ENCODE results near the gene NBEA. TPM values are rescaled to one million over a fixed set of nuclear protein-coding genes. Genes with fewer than 3 reads are reported as not detected.
"Not testable (repeated sequence)": the region's sequence is repeated elsewhere in the genome, so short reads cannot be mapped to it uniquely, and the experiment has no call there.

The NBEA gene
- 0.07 and 0.14 TPM in 2 replicates for total RNA-seq

- H3K4me3 Mint-ChIP-seq = peak within 1 kb of the TSS; percentile 91
- H3K36me3 Mint-ChIP-seq (ENCODE audit: low read depth) = no peaks in the 10 kb centered on the region
- peak; percentile 92 for DNase-seq
- peaks cover 14% of the 10 kb centered on the region for H3K4me1 Mint-ChIP-seq
- H3K9me3 Mint-ChIP-seq = no peaks in the 10 kb centered on the region
- peaks cover 48% of the 10 kb centered on the region for H3K27me3 Mint-ChIP-seq
- peak within 1 kb of the TSS; percentile 67 for H3K27ac Mint-ChIP-seq
- intact Hi-C loops (cut with micrococcal nuclease) = loop anchor here (5.0 to 10.0 kb wide), 2 partner anchors 215 to 533 kb away; partner anchors contain the start of gene MAB21L1
These were observed at the start of gene NBEA for GRCh38 chr13:34941835-34942731. Gene NBEA (plus strand): TSS chr13:34942270. CDS start chr13:34942821, 551 bp downstream.

- Mint-ChIP-seq H3K27ac (no peak overlapping the region), H3K4me1 (no peaks in the 10 kb centered on the region), H3K9me3 (no peaks in the 10 kb centered on the region), H3K27me3 (no peaks in the 10 kb centered on the region), H3K36me3 (ENCODE audit: low read depth) (no peaks in the 10 kb centered on the region), H3K4me3 (no peak overlapping the region)
- DNase-seq = no peak
- intact Hi-C loops (cut with micrococcal nuclease) = no loop called here
These were observed 47.3 kb upstream of the NBEA start for GRCh38 chr13:34894756-34895155.

- intact Hi-C loops (cut with micrococcal nuclease) = no loop called here
- Mint-ChIP-seq H3K4me1 (no peaks in the 10 kb centered on the region), H3K27me3 (peaks cover 2% of the 10 kb centered on the region), H3K4me3 (no peak overlapping the region), H3K9me3 (no peaks in the 10 kb centered on the region), H3K36me3 (ENCODE audit: low read depth) (no peaks in the 10 kb centered on the region), H3K27ac (no peak overlapping the region)
- DNase-seq = no peak
These were observed 44.9 kb upstream of the NBEA start for GRCh38 chr13:34897220-34897619.

GRCh38 chr13:34899888-34900287 is 42.2 kb upstream of the NBEA start:
- no peak for DNase-seq
- no peaks in the 10 kb centered on the region for H3K9me3 Mint-ChIP-seq
- H3K36me3 Mint-ChIP-seq (ENCODE audit: low read depth) = no peaks in the 10 kb centered on the region
- H3K4me1 Mint-ChIP-seq = no peaks in the 10 kb centered on the region
- H3K27me3 Mint-ChIP-seq = peaks cover 2% of the 10 kb centered on the region
- intact Hi-C loops (cut with micrococcal nuclease) = no loop called here
- H3K27ac Mint-ChIP-seq = no peak overlapping the region
- no peak overlapping the region for H3K4me3 Mint-ChIP-seq

- peaks cover 2% of the 10 kb centered on the region for H3K27me3 Mint-ChIP-seq
- DNase-seq = no peak
- H3K4me3 Mint-ChIP-seq = no peak overlapping the region
- no peaks in the 10 kb centered on the region for H3K4me1 Mint-ChIP-seq
- intact Hi-C loops (cut with micrococcal nuclease) = no loop called here
- H3K9me3 Mint-ChIP-seq = no peaks in the 10 kb centered on the region
- H3K27ac Mint-ChIP-seq = no peak overlapping the region
- no peaks in the 10 kb centered on the region for H3K36me3 Mint-ChIP-seq (ENCODE audit: low read depth)
These were observed 41.8 kb upstream of the NBEA start for GRCh38 chr13:34900288-34900739.

- H3K4me3 Mint-ChIP-seq = no peak overlapping the region
- intact Hi-C loops (cut with micrococcal nuclease) = no loop called here
- no peaks in the 10 kb centered on the region for H3K9me3 Mint-ChIP-seq
- no peaks in the 10 kb centered on the region for H3K4me1 Mint-ChIP-seq
- DNase-seq = no peak
- no peaks in the 10 kb centered on the region for H3K36me3 Mint-ChIP-seq (ENCODE audit: low read depth)
- H3K27ac Mint-ChIP-seq = no peak overlapping the region
- peaks cover 2% of the 10 kb centered on the region for H3K27me3 Mint-ChIP-seq
These were observed 40.5 kb upstream of the NBEA start for GRCh38 chr13:34901572-34901971.

- Mint-ChIP-seq H3K9me3 (no peaks in the 10 kb centered on the region), H3K4me3 (no peak overlapping the region), H3K36me3 (ENCODE audit: low read depth) (no peaks in the 10 kb centered on the region), H3K27me3 (peaks cover 3% of the 10 kb centered on the region), H3K27ac (no peak overlapping the region), H3K4me1 (no peaks in the 10 kb centered on the region)
- intact Hi-C loops (cut with micrococcal nuclease) = no loop called here
- DNase-seq = no peak
These were observed 30.9 kb upstream of the NBEA start for GRCh38 chr13:34911159-34911558.

GRCh38 chr13:34913040-34913439 is 29.0 kb upstream of the NBEA start:
- Mint-ChIP-seq H3K4me1 (no peaks in the 10 kb centered on the region), H3K9me3 (no peaks in the 10 kb centered on the region), H3K27ac (no peak overlapping the region), H3K4me3 (no peak overlapping the region), H3K27me3 (peaks cover 5% of the 10 kb centered on the region), H3K36me3 (ENCODE audit: low read depth) (no peaks in the 10 kb centered on the region)
- intact Hi-C loops (cut with micrococcal nuclease) = no loop called here
- DNase-seq = no peak

GRCh38 chr13:34914416-34914815 is 27.7 kb upstream of the NBEA start:
- Mint-ChIP-seq H3K4me1 (no peaks in the 10 kb centered on the region), H3K4me3 (no peak overlapping the region), H3K36me3 (ENCODE audit: low read depth) (no peaks in the 10 kb centered on the region), H3K9me3 (no peaks in the 10 kb centered on the region), H3K27ac (no peak overlapping the region), H3K27me3 (peaks cover 5% of the 10 kb centered on the region)
- intact Hi-C loops (cut with micrococcal nuclease) = no loop called here
- no peak for DNase-seq

- Mint-ChIP-seq H3K4me1 (no peaks in the 10 kb centered on the region), H3K27ac (no peak overlapping the region), H3K4me3 (no peak overlapping the region), H3K9me3 (no peaks in the 10 kb centered on the region), H3K36me3 (ENCODE audit: low read depth) (no peaks in the 10 kb centered on the region), H3K27me3 (no peaks in the 10 kb centered on the region)
- intact Hi-C loops (cut with micrococcal nuclease) = no loop called here
- no peak for DNase-seq
These were observed 15.6 kb upstream of the NBEA start for GRCh38 chr13:34926508-34926907.

GRCh38 chr13:34928676-34929075 is 13.4 kb upstream of the NBEA start:
- H3K27me3 Mint-ChIP-seq; H3K4me3 Mint-ChIP-seq; intact Hi-C loops (cut with micrococcal nuclease); DNase-seq; H3K36me3 Mint-ChIP-seq (ENCODE audit: low read depth); H3K9me3 Mint-ChIP-seq; H3K4me1 Mint-ChIP-seq; H3K27ac Mint-ChIP-seq: not testable (repeated sequence)

GRCh38 chr13:34931572-34931971 is 10.5 kb upstream of the NBEA start:
- H3K4me3 Mint-ChIP-seq = no peak overlapping the region
- H3K27me3 Mint-ChIP-seq = peaks cover 2% of the 10 kb centered on the region
- no peak for DNase-seq
- peaks cover 4% of the 10 kb centered on the region for H3K9me3 Mint-ChIP-seq
- intact Hi-C loops (cut with micrococcal nuclease) = no loop called here
- H3K4me1 Mint-ChIP-seq = no peaks in the 10 kb centered on the region
- no peaks in the 10 kb centered on the region for H3K36me3 Mint-ChIP-seq (ENCODE audit: low read depth)
- H3K27ac Mint-ChIP-seq = no peak overlapping the region

- no peaks in the 10 kb centered on the region for H3K36me3 Mint-ChIP-seq (ENCODE audit: low read depth)
- no peak for DNase-seq
- peaks cover 2% of the 10 kb centered on the region for H3K27me3 Mint-ChIP-seq
- H3K27ac Mint-ChIP-seq = no peak overlapping the region
- H3K4me3 Mint-ChIP-seq = no peak overlapping the region
- intact Hi-C loops (cut with micrococcal nuclease) = no loop called here
- peaks cover 4% of the 10 kb centered on the region for H3K9me3 Mint-ChIP-seq
- no peaks in the 10 kb centered on the region for H3K4me1 Mint-ChIP-seq
These were observed 8.7 kb upstream of the NBEA start for GRCh38 chr13:34933349-34933748.

- no peak overlapping the region for H3K4me3 Mint-ChIP-seq
- peaks cover 5% of the 10 kb centered on the region for H3K27me3 Mint-ChIP-seq
- intact Hi-C loops (cut with micrococcal nuclease) = no loop called here
- no peak for DNase-seq
- no peaks in the 10 kb centered on the region for H3K36me3 Mint-ChIP-seq (ENCODE audit: low read depth)
- no peak overlapping the region for H3K27ac Mint-ChIP-seq
- peaks cover 4% of the 10 kb centered on the region for H3K9me3 Mint-ChIP-seq
- H3K4me1 Mint-ChIP-seq = no peaks in the 10 kb centered on the region
These were observed 8.3 kb upstream of the NBEA start for GRCh38 chr13:34933786-34934185.
